Activated CD8-positive, alpha-beta T cell treated with anti-CD3 and anti-CD28 coated beads for 36 hours (primary cell): Measurements from ENCODE around the gene KCNN4. TPM values are rescaled to one million over a fixed set of nuclear protein-coding genes. Genes with fewer than 3 reads are reported as not detected.

Experiments
- ATAC-seq: fragments of 200-7000 bp; cut with Tn5 transposase; one replicate; pipeline ENCODE4 v1.10.0; 2021; ENCODE audit warnings: mild to moderate bottlenecking, moderate library complexity
- CTCF ChIA-PET: fragments of 350-600 bp; sonication (Branson Sonifier 250); formaldehyde crosslinking; loops from one replicate; lab custom pipeline; 2021; ENCODE audit warnings: antibody characterized with exemption; lab: Charles Lee
- POLR2A ChIA-PET: fragments of 350-600 bp; sonication (Branson Sonifier 250); formaldehyde crosslinking; loops from one replicate; lab custom pipeline; 2021; ENCODE audit warnings: antibody characterized with exemption; lab: Charles Lee
- DNase-seq: peaks from one replicate; pipeline ENCODE4 v3.0.0-alpha.2; 2020
- H3K27ac Mint-ChIP-seq: one replicate; pipeline ENCODE4 v1.8.0; 2021; ENCODE audit warnings: mild to moderate bottlenecking, mixed read lengths
- H3K27me3 Mint-ChIP-seq: one replicate; pipeline ENCODE4 v1.8.0; 2021; ENCODE audit warnings: mixed read lengths
- H3K36me3 Mint-ChIP-seq: one replicate; pipeline ENCODE4 v1.8.0; 2021; ENCODE audit warnings: low read depth, mixed read lengths
- H3K4me1 Mint-ChIP-seq: one replicate; pipeline ENCODE4 v1.8.0; 2021; ENCODE audit warnings: low read depth, mixed read lengths
- H3K4me3 Mint-ChIP-seq: one replicate; pipeline ENCODE4 v1.8.0; 2021; ENCODE audit warnings: mild to moderate bottlenecking, moderate library complexity, mixed read lengths
- H3K9me3 Mint-ChIP-seq: one replicate; pipeline ENCODE4 v1.8.0; 2021; ENCODE audit warnings: mixed read lengths
- CTCF ChIP-seq: fragments of 200-600 bp; IDR thresholded peaks from one replicate; pipeline ENCODE4 v1.8.0; 2022; ENCODE audit warnings: antibody characterized with exemption, mild to moderate bottlenecking
- intact Hi-C: fragments of 100-400 bp; cut with micrococcal nuclease; formaldehyde crosslinking; loops from one replicate; pipeline ENCODE4 v1.10.0; 2022
- total RNA-seq, 2 experiments: library from RNA; stranded (reverse); gene quantifications; one replicate each; pipeline ENCODE4 v1.2.3, GENCODE V29; 2021

KCNN4 gene
- total RNA-seq, 2 experiments from 2014 or later: 49.5 to 49.6 TPM

- ChIA-PET CTCF (no interaction called here), POLR2A (interaction anchor here (1.1 kb wide), 1 partner anchor 22 kb away, joined by 5 read pairs; no protein-coding TSS in a partner anchor)
- no peak overlapping the region for H3K4me3 Mint-ChIP-seq
- no peak for TF ChIP-seq CTCF
- peaks cover 12% of the 10 kb centered on the region for H3K4me1 Mint-ChIP-seq
- H3K27ac Mint-ChIP-seq: no peak overlapping the region
- DNase-seq (no peak), ATAC-seq (no peak)
- H3K27me3 Mint-ChIP-seq: peaks cover 8% of the 10 kb centered on the region
- no peaks in the 10 kb centered on the region for H3K9me3 Mint-ChIP-seq
- intact Hi-C loops: loop anchor here (10.0 kb wide), 1 partner anchor 114 kb away; the partner anchor contains the start of gene PLAUR
- no peaks in the 10 kb centered on the region for H3K36me3 Mint-ChIP-seq
These were observed 8.3 kb upstream of the KCNN4 start for GRCh38 chr19:43789029-43789428.

GRCh38 chr19:43786665-43787064 lies 5.9 kb upstream of the KCNN4 start:
- H3K27me3 Mint-ChIP-seq: peaks cover 9% of the 10 kb centered on the region
- ChIA-PET POLR2A (no interaction called here), CTCF (interaction anchor here (0.9 to 2.5 kb wide), 5 partner anchors 23 to 192 kb away, joined by 3 to 13 read pairs (median 4); no protein-coding TSS in a partner anchor)
- H3K9me3 Mint-ChIP-seq: peaks cover 2% of the 10 kb centered on the region
- H3K36me3 Mint-ChIP-seq: no peaks in the 10 kb centered on the region
- no peak for ATAC-seq
- no peak for DNase-seq
- H3K4me3 Mint-ChIP-seq: no peak overlapping the region
- no peak for TF ChIP-seq CTCF
- intact Hi-C loops: loop anchor here (10.0 kb wide), 1 partner anchor 112 kb away; the partner anchor contains the start of gene PLAUR
- peaks cover 31% of the 10 kb centered on the region for H3K4me1 Mint-ChIP-seq
- H3K27ac Mint-ChIP-seq: no peak overlapping the region

GRCh38 chr19:43784981-43785808 lies 4.4 kb upstream of the KCNN4 start:
- Mint-ChIP-seq H3K4me3 (peak overlapping the region; percentile 67), H3K9me3 (peaks cover 2% of the 10 kb centered on the region), H3K27me3 (peaks cover 6% of the 10 kb centered on the region), H3K36me3 (no peaks in the 10 kb centered on the region), H3K4me1 (peaks cover 39% of the 10 kb centered on the region), H3K27ac (peak overlapping the region; percentile 94)
- TF ChIP-seq CTCF: peak; percentile 95
- intact Hi-C loops: loop anchor here (1.0 to 10.0 kb wide), 2 partner anchors 40 to 110 kb away; partner anchors contain the start of gene PLAUR
- ChIA-PET POLR2A (interaction anchor here (0.9 to 1.3 kb wide), 7 partner anchors 9 to 42 kb away, joined by 3 to 5 read pairs (median 4); partner anchors contain the start of gene SMG9), CTCF (interaction anchor here (0.6 to 2.1 kb wide), 14 partner anchors 9 to 266 kb away, joined by 3 to 26 read pairs (median 4); partner anchors contain the start of genes PLAUR and SMG9)
- DNase-seq (peak; percentile 71), ATAC-seq (peak; percentile 23)

GRCh38 chr19:43784241-43784980 lies 3.6 kb upstream of the KCNN4 start:
- TF ChIP-seq CTCF: no peak
- Mint-ChIP-seq H3K36me3 (peaks cover 4% of the 10 kb centered on the region), H3K4me3 (peak overlapping the region; percentile 67), H3K27me3 (peaks cover 3% of the 10 kb centered on the region), H3K9me3 (peaks cover 2% of the 10 kb centered on the region), H3K27ac (peak overlapping the region; percentile 94), H3K4me1 (peaks cover 41% of the 10 kb centered on the region)
- DNase-seq (peak; percentile 86), ATAC-seq (peak; percentile 37)
- CTCF ChIA-PET: interaction anchor here (0.6 to 2.1 kb wide), 14 partner anchors 8 to 265 kb away, joined by 3 to 26 read pairs (median 4); partner anchors contain the start of genes PLAUR and SMG9
- POLR2A ChIA-PET: interaction anchor here (0.9 to 1.3 kb wide), 7 partner anchors 8 to 41 kb away, joined by 3 to 5 read pairs (median 4); partner anchors contain the start of gene SMG9
- intact Hi-C loops: loop anchor here (10.0 kb wide), 1 partner anchor 110 kb away; the partner anchor contains the start of gene PLAUR
